Hepatocyte (in vitro differentiated cells): ENCODE measurements around the gene ANKDD1B.

Experiments used
- CTCF ChIP-seq: fragments of 200-600 bp; sonication (generic); IDR thresholded peaks from 2 replicates; pipeline ENCODE4 v1.5.1; 2016; ENCODE audit warnings: antibody characterized with exemption, mild to moderate bottlenecking; ENCODE audit not compliant: poor library complexity
- EZH2 ChIP-seq: fragments of 200-600 bp; sonication (generic); IDR thresholded peaks from 2 replicates; pipeline ENCODE4 v1.6.1; 2016; ENCODE audit warnings: antibody characterized with exemption, mild to moderate bottlenecking, borderline replicate concordance

GRCh38 chr5:75654693-75655295 lies 43.5 kb downstream of the ANKDD1B start:
- TF ChIP-seq CTCF (no peak), EZH2 (no peak)
